ENCODE data around the gene HUNK.

DNA sequence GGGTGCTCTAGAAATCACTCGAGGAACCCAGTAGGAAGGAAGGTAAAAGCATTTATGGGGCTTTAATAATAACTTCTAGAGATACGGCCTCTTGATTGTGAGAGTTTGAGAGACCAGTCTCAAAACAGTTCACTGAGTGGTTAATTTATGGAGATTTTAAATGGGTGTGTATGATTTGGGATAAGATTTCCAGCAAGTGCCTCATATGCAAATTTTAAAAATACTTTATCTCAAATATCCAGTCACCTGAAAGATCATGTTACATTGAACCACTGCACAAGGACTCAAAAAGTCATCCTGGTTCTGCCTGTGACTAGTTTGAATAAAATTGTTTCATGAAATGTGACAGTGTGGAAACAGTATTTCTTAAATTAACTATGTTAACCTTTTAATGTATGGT lies 64.5 kb downstream of the HUNK start:
- no peak for TF ChIP-seq TOX (CRISPR knock-in tag; IDR thresholded peaks at IDR 0.05; ENCODE audit: borderline replicate concordance)
- no peak for TF ChIP-seq RARB (CRISPR knock-in tag; IDR thresholded peaks at IDR 0.05)
- TF ChIP-seq, protein P1, sequence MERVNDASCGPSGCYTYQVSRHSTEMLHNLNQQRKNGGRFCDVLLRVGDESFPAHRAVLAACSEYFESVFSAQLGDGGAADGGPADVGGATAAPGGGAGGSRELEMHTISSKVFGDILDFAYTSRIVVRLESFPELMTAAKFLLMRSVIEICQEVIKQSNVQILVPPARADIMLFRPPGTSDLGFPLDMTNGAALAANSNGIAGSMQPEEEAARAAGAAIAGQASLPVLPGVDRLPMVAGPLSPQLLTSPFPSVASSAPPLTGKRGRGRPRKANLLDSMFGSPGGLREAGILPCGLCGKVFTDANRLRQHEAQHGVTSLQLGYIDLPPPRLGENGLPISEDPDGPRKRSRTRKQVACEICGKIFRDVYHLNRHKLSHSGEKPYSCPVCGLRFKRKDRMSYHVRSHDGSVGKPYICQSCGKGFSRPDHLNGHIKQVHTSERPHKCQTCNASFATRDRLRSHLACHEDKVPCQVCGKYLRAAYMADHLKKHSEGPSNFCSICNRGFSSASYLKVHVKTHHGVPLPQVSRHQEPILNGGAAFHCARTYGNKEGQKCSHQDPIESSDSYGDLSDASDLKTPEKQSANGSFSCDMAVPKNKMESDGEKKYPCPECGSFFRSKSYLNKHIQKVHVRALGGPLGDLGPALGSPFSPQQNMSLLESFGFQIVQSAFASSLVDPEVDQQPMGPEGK (CRISPR knock-in tag; IDR thresholded peaks at IDR 0.05; ENCODE audit: borderline replicate concordance) = no peak
- TF ChIP-seq, protein P2, sequence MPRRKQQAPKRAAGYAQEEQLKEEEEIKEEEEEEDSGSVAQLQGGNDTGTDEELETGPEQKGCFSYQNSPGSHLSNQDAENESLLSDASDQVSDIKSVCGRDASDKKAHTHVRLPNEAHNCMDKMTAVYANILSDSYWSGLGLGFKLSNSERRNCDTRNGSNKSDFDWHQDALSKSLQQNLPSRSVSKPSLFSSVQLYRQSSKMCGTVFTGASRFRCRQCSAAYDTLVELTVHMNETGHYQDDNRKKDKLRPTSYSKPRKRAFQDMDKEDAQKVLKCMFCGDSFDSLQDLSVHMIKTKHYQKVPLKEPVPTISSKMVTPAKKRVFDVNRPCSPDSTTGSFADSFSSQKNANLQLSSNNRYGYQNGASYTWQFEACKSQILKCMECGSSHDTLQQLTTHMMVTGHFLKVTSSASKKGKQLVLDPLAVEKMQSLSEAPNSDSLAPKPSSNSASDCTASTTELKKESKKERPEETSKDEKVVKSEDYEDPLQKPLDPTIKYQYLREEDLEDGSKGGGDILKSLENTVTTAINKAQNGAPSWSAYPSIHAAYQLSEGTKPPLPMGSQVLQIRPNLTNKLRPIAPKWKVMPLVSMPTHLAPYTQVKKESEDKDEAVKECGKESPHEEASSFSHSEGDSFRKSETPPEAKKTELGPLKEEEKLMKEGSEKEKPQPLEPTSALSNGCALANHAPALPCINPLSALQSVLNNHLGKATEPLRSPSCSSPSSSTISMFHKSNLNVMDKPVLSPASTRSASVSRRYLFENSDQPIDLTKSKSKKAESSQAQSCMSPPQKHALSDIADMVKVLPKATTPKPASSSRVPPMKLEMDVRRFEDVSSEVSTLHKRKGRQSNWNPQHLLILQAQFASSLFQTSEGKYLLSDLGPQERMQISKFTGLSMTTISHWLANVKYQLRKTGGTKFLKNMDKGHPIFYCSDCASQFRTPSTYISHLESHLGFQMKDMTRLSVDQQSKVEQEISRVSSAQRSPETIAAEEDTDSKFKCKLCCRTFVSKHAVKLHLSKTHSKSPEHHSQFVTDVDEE (CRISPR knock-in tag; IDR thresholded peaks at IDR 0.05) = no peak
- TF ChIP-seq OSR1 (CRISPR knock-in tag; IDR thresholded peaks at IDR 0.05) = no peak
- TF ChIP-seq ZNF70 (CRISPR knock-in tag; IDR thresholded peaks at IDR 0.05) = no peak
- no peak for TF ChIP-seq BACH2 (CRISPR knock-in tag; IDR thresholded peaks at IDR 0.05; ENCODE audit: borderline replicate concordance)
- no peak for TF ChIP-seq ISL1 (CRISPR knock-in tag; IDR thresholded peaks at IDR 0.05)
- TF ChIP-seq ARNTL (CRISPR knock-in tag; IDR thresholded peaks at IDR 0.05; ENCODE audit: borderline replicate concordance, low read depth) = no peak
- TF ChIP-seq ZNF565 (CRISPR knock-in tag; conservative IDR thresholded peaks at IDR 0.05; ENCODE audit: low read depth) = no peak

All from SK-N-SH treated with all-trans-retinoic acid at 6 μM for 48 hours (cell line).